GM21737 (cell line): ENCODE measurements around the gene HOXA6.

Experiments used
- ATAC-seq: cut with Tn5 transposase; IDR thresholded peaks from one replicate; pipeline ENCODE4 v1.9.1; 2021; ENCODE audit warnings: mild to moderate bottlenecking, moderate library complexity; ENCODE audit not compliant: unreplicated experiment

Gene HOXA6

DNA sequence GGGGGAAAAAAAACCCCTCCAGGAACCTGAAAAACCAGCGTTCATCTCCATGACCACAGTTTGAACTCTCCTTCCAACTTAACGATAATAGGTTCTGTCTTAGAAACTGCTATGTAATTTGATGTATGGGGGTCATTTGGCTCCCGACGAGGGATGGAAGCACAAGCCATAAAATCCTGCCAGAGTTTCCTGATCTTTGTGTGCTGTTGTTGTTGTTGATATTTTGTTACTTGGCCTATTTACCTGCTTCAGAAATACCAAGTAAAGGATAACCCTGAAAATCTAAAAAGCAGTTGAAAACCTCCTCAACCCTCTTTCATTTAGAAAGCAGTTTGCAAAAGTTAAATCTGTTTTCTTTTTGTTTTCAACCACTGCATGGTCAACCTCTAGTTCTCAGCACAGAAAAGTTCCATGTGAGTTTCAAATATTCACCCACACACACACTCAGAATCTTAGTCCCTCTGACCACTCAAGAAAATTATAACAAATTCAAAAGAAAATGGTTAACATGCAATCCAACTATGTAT is 35.8 kb downstream of the HOXA6 start:
- ATAC-seq, result no peak

- ATAC-seq, result no peak
Observed at GRCh38 chr7:27111042-27111750, 36.4 kb downstream of the HOXA6 start.

DNA sequence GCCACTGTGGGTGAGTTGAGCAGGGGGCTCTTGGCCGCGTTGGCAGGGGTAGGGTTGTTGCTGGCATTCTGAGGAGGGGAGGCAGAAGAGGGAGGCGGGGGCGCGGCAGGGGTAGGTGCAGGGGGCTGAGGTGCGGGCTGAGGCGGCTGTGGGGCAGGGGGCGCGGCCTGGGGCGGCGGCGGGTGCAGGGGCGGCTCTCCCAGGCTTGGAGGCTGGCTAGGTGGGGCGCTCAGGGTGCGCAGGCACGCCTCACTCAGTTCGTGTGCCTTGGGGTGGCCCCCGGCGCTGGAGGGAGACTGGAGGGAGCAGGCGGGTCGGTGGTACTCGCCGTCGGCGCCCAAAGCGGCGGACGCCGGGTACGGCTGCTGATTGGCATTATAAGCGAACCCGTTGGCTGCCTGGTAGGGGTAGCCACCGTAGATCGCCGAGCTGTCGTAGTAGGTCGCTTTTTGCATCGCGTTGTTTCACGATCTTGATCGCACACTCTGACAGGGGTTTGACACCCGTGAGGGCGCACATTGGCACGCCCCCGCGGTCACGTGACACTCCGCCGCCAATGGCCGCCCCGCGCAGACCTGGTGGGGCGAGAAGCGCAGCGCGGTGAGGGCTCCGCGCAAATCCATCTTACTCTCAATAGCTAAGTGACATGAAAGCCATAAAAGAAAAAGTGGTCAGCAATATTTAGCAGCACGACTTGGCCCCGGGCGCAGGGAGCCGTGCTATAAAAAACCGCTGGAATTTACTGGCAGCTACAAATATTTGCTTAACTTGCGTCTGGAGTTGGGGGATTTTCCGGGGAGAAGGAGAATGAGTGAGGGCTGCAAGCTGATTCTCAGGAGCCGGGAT is 37.2 kb downstream of the HOXA6 start:
- ATAC-seq, result no peak

GRCh38 chr7:27109466-27110185 is 37.9 kb downstream of the HOXA6 start:
- no peak for ATAC-seq

GRCh38 chr7:27108390-27109127 is 39.0 kb downstream of the HOXA6 start:
- ATAC-seq, result no peak

DNA sequence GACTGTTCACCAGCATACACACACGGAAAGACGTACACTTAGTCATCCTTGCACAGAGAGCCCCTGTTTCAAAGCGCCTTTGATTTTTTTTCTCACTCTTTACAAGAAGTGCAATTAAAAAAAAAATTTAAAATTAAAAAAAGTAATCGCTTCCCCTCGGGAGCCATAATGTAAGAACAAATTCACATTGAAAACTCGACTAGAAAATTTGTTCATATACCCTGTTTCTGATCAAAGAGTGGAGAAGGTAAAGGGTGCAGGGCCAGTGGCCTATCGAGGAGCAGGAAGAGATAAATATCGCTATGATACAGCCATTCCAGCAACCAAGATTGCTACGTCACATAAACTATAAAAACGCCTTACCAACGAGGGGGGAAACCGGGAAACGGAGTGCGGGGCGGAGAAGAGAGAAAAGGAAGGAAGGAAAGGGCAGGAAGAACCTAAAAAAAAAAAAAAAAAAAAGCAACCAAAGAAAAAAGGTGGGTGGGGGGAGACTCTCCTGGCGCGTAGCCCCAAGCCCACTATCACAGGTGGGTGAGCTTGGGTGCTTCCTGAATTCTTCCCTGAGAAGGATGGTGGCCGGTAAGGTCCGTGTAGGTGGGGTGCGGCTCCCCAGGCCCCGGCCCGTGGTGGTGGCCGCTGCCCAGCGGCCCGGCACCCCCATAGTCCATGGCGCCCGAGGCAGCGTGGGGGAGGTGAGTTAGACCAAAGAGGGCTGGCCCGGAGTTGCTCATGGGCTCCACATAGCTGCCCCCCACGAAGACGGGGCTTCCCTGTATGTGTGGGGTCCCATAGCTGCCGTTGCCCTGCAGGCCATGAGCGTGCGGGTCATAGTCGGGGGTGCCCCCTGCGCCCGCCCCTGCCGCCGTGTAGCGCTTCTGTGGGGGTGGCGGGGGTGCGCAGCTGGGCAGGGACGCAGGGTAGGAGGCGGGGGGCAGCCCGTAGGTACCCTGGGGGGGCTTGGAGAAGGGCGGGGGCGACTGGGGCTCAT is 39.9 kb downstream of the HOXA6 start:
- no peak for ATAC-seq

DNA sequence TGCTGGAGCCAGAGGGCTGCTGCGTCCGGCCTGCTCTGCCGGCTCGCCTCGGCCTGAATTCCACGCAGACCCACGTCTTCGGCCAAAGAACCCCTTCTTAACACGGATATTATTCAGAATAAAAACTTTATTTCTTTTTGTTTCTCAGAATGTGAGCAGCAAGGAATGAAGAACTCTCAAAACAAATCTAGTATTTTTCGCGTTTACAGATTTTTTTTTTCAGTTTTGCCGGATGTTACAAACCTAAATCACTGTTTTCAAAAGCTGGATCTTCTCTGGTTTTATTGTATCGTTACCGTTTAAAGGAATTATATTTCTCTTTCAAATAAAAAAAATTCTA is 40.7 kb downstream of the HOXA6 start:
- no peak for ATAC-seq

GRCh38 chr7:27106181-27106900 is 41.2 kb downstream of the HOXA6 start:
- no peak for ATAC-seq

DNA sequence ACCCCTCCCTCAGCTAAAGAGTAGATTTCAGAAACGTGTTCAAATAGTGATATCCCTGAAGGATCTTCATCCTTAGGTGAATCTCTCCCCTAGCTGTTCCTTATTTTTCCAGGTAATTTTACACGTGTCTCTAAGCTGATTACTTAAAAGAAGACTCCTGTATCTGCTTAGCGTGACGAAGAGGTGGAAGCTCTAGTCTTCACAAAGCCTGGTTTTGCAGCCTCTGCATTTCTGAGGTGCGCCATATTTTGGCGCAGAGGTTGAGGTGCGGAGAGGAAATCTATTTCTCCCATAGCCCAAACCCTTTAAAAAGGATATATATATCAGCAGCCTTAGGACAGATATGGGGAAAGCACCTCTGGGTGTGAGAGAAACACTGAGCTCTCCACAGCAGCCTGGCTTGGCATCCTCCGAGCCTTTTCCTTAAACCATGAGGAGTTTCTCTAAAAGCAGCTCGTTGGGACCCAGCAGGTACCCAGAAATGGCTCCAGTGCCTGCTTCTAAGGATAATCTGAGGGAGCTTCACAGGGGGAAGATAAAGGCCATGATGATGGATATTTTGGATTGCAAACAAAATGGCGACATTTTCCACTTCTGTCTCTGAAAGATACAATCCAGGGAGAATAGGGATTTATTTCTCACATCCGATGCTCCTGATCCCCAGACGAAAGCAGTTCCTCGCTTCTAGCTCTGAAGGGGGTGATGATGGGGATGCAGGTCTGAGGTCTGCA is 42.1 kb downstream of the HOXA6 start:
- no peak for ATAC-seq

DNA sequence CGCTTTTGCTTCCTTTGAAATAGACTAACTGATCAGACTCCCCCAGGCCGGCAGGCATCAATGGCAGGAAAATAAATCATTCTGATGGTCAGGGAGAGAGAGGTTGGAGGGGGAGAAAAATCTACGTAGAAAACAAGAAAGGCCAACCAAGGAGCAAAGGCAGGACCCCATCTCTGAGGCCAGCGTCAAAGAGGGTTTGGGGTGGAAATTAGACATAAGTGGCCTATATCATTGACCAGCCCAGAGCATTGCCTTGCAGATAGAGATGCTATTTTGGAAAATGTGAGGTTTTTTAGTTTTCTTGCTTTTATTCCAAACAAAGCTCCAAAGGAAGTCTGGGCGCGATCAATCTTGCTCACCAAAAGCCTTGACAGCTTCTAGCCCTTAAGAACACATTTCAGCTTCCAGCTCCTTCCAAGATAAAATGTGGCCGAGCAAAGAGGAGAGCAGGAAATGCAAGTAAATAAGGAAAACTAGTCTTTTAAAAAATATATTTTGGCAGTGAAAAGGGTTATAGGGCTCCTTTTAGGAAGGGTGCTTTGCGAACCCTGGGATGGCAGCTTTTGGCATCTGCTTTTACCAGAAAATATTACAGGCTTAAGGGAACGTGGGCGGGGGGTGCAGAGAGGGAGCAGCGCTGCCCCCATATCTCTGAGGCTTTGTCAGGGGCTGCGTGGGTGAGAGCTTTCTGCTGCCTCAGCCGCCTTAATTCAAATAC is 43.1 kb downstream of the HOXA6 start:
- ATAC-seq, result no peak

GRCh38 chr7:27103489-27104226 is 43.9 kb downstream of the HOXA6 start:
- ATAC-seq, result no peak

- ATAC-seq, result no peak
Observed at GRCh38 chr7:27102581-27103442, 44.8 kb downstream of the HOXA6 start, which contains the start of gene HOXA2. Gene HOXA2 (minus strand): TSS chr7:27102683. CDS start chr7:27102500, 183 bp downstream.

DNA sequence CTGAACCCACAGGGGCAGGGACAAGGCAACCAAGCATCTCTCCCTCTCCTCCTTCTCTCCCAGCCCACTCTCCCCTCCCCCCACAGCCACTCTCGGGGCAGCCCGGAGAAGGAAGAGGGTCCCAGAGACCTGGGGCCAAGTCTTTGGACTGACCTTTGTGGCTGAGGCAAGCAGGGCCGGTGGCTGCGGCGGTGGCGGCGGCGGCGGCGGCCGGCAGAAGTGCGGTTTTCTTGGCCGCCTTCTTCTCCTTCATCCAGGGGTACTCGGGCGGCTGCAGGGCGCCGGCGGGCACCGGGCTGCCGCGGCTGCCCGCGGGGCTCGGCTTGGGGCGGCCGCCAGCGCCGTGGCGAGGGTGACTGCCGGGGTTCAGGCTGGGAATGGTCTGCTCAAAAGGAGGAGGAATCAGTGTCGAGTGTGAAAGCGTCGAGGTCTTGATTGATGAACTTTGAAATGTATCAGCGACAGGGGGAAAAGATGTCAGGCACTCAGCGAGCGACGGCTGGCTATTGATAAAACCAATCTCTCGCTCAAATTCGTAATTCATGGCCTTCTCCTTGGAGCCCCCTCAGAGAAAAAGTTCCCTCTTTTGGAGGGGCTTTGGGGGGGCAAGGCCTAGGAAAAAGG is 45.5 kb downstream of the HOXA6 start:
- ATAC-seq, result no peak

GRCh38 chr7:27101171-27101956 is 46.2 kb downstream of the HOXA6 start:
- ATAC-seq, result no peak

DNA sequence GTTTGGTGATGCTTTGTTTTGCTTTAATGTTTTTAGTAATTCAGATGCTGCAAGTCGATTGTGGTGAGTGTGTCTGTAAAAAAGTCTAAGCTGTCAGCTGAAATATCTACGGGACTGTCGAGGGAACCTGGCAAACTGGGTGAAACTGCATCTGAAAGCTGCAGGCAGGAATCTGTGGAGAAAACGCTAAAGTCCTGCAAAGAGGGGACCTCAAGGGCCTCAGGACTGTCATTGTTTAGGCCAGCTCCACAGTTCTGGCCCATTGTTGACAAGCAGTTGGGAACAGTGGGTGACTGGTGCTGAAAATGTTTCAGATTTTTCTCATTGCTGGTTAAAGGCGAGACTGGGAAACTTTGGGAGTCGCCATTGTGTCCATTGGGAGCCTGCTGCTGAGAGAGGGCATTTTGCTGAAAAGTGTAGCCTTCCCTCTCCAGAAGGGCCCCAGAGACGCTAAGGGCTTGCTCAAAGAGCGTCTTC is 46.8 kb downstream of the HOXA6 start:
- no peak for ATAC-seq
